Measurements from ENCODE around the gene GJD3.

The GJD3 gene

GRCh38 chr17:40329839-40330794, 34.4 kb downstream of the GJD3 start:
- Histone ChIP-seq H2BK15ac (replicated peaks; ENCODE audit: low read depth) (no peak overlapping the region), H3K4me2 (ENCODE audit: low read length) (no peak overlapping the region), H2AK5ac (ENCODE audit: low read length) (no peak overlapping the region), H3K18ac (ENCODE audit: low read length) (no peak overlapping the region), H3K4me1 (ENCODE audit: control insufficient read depth, low read depth, low read length) (no peaks in the 10 kb centered on the region), H3K4ac (ENCODE audit: low read depth, low read length) (no peak overlapping the region), H4K8ac (ENCODE audit: low read depth, low read length) (no peak overlapping the region), H2BK120ac (ENCODE audit: low read depth, low read length) (no peak overlapping the region), H4K5ac (ENCODE audit: low read length) (no peak overlapping the region), H2BK5ac (ENCODE audit: low read length) (no peak overlapping the region), H3K27ac (ENCODE audit: low read depth, low read length) (no peak overlapping the region), H3K27me3 (ENCODE audit: insufficient read depth, low read length, poor library complexity) (no peaks in the 10 kb centered on the region), H3K36me3 (ENCODE audit: control insufficient read depth, insufficient read depth, low read length) (no peaks in the 10 kb centered on the region), H3K79me2 (ENCODE audit: control insufficient read depth, insufficient read depth, low read length) (no peaks in the 10 kb centered on the region), H3K79me1 (ENCODE audit: low read length) (peaks cover 11% of the 10 kb centered on the region), H3K9ac (ENCODE audit: low read length) (no peak overlapping the region), H3K4me3 (ENCODE audit: low read length) (no peak overlapping the region), H3K23ac (ENCODE audit: low read length) (no peak overlapping the region), H3K56ac (ENCODE audit: low read length) (no peak overlapping the region)
- no peak for DNase-seq
- WGBS (ENCODE audit: extremely low coverage, insufficient coverage, low lambda C conversion rate): no CpG with 5 or more reads among the region's 11 CpGs

- H2BK15ac ChIP-seq (replicated peaks; ENCODE audit: low read depth): no peak overlapping the region
- H3K4me3 ChIP-seq (ENCODE audit: low read length): no peak overlapping the region
- WGBS (ENCODE audit: extremely low coverage, insufficient coverage, low lambda C conversion rate): no CpG with 5 or more reads among the region's 2 CpGs
- no peak overlapping the region for H4K5ac ChIP-seq (ENCODE audit: low read length)
- H2BK120ac ChIP-seq (ENCODE audit: low read depth, low read length): no peak overlapping the region
- H3K36me3 ChIP-seq (ENCODE audit: control insufficient read depth, insufficient read depth, low read length): no peaks in the 10 kb centered on the region
- peaks cover 11% of the 10 kb centered on the region for H3K79me1 ChIP-seq (ENCODE audit: low read length)
- no peak overlapping the region for H3K23ac ChIP-seq (ENCODE audit: low read length)
- H3K27ac ChIP-seq (ENCODE audit: low read depth, low read length): no peak overlapping the region
- no peak overlapping the region for H3K9ac ChIP-seq (ENCODE audit: low read length)
- no peak overlapping the region for H3K18ac ChIP-seq (ENCODE audit: low read length)
- DNase-seq: no peak
- no peaks in the 10 kb centered on the region for H3K4me1 ChIP-seq (ENCODE audit: control insufficient read depth, low read depth, low read length)
- no peak overlapping the region for H2AK5ac ChIP-seq (ENCODE audit: low read length)
- no peak overlapping the region for H4K8ac ChIP-seq (ENCODE audit: low read depth, low read length)
- H2BK5ac ChIP-seq (ENCODE audit: low read length): no peak overlapping the region
- no peak overlapping the region for H3K4ac ChIP-seq (ENCODE audit: low read depth, low read length)
- H3K79me2 ChIP-seq (ENCODE audit: control insufficient read depth, insufficient read depth, low read length): no peaks in the 10 kb centered on the region
- no peaks in the 10 kb centered on the region for H3K27me3 ChIP-seq (ENCODE audit: insufficient read depth, low read length, poor library complexity)
- no peak overlapping the region for H3K56ac ChIP-seq (ENCODE audit: low read length)
- H3K4me2 ChIP-seq (ENCODE audit: low read length): no peak overlapping the region
Observed at GRCh38 chr17:40328386-40328766, 36.2 kb downstream of the GJD3 start.

GRCh38 chr17:40327735-40328385, 36.7 kb downstream of the GJD3 start:
- no peaks in the 10 kb centered on the region for H3K36me3 ChIP-seq (ENCODE audit: control insufficient read depth, insufficient read depth, low read length)

GRCh38 chr17:40327244-40327729, 37.2 kb downstream of the GJD3 start:
- no peak overlapping the region for H2AK5ac ChIP-seq (ENCODE audit: low read length)
- H4K8ac ChIP-seq (ENCODE audit: low read depth, low read length): no peak overlapping the region
- no peaks in the 10 kb centered on the region for H3K27me3 ChIP-seq (ENCODE audit: insufficient read depth, low read length, poor library complexity)
- no peak overlapping the region for H3K23ac ChIP-seq (ENCODE audit: low read length)
- no peak overlapping the region for H3K4ac ChIP-seq (ENCODE audit: low read depth, low read length)
- H3K56ac ChIP-seq (ENCODE audit: low read length): no peak overlapping the region
- peaks cover under 1% of the 10 kb centered on the region for H3K4me1 ChIP-seq (ENCODE audit: control insufficient read depth, low read depth, low read length)
- peaks cover 15% of the 10 kb centered on the region for H3K79me1 ChIP-seq (ENCODE audit: low read length)
- no peak overlapping the region for H3K9ac ChIP-seq (ENCODE audit: low read length)
- no peak overlapping the region for H3K4me2 ChIP-seq (ENCODE audit: low read length)
- H3K79me2 ChIP-seq (ENCODE audit: control insufficient read depth, insufficient read depth, low read length): no peaks in the 10 kb centered on the region
- DNase-seq: no peak
- no CpG with 5 or more reads among the region's 4 CpGs for WGBS (ENCODE audit: extremely low coverage, insufficient coverage, low lambda C conversion rate)
- no peak overlapping the region for H3K4me3 ChIP-seq (ENCODE audit: low read length)
- no peak overlapping the region for H3K27ac ChIP-seq (ENCODE audit: low read depth, low read length)
- H2BK15ac ChIP-seq (replicated peaks; ENCODE audit: low read depth): no peak overlapping the region
- H4K5ac ChIP-seq (ENCODE audit: low read length): no peak overlapping the region
- no peak overlapping the region for H2BK120ac ChIP-seq (ENCODE audit: low read depth, low read length)
- H3K18ac ChIP-seq (ENCODE audit: low read length): no peak overlapping the region
- no peaks in the 10 kb centered on the region for H3K36me3 ChIP-seq (ENCODE audit: control insufficient read depth, insufficient read depth, low read length)
- no peak overlapping the region for H2BK5ac ChIP-seq (ENCODE audit: low read length)

More at GRCh38 chr17:40327735-40328385, 36.7 kb downstream of the GJD3 start:
- H2BK5ac ChIP-seq (ENCODE audit: low read length): no peak overlapping the region
- no peaks in the 10 kb centered on the region for H3K27me3 ChIP-seq (ENCODE audit: insufficient read depth, low read length, poor library complexity)
- no peak overlapping the region for H3K9ac ChIP-seq (ENCODE audit: low read length)
- H2AK5ac ChIP-seq (ENCODE audit: low read length): no peak overlapping the region
- H2BK15ac ChIP-seq (replicated peaks; ENCODE audit: low read depth): no peak overlapping the region
- H3K56ac ChIP-seq (ENCODE audit: low read length): no peak overlapping the region
- no peak overlapping the region for H3K4me2 ChIP-seq (ENCODE audit: low read length)
- H2BK120ac ChIP-seq (ENCODE audit: low read depth, low read length): no peak overlapping the region
- H3K23ac ChIP-seq (ENCODE audit: low read length): no peak overlapping the region
- no peak overlapping the region for H3K4me3 ChIP-seq (ENCODE audit: low read length)
- peaks cover 13% of the 10 kb centered on the region for H3K79me1 ChIP-seq (ENCODE audit: low read length)
- no peak overlapping the region for H4K5ac ChIP-seq (ENCODE audit: low read length)
- no peak for DNase-seq
- no peak overlapping the region for H3K4ac ChIP-seq (ENCODE audit: low read depth, low read length)
- no peaks in the 10 kb centered on the region for H3K79me2 ChIP-seq (ENCODE audit: control insufficient read depth, insufficient read depth, low read length)
- H3K4me1 ChIP-seq (ENCODE audit: control insufficient read depth, low read depth, low read length): no peaks in the 10 kb centered on the region
- WGBS (ENCODE audit: extremely low coverage, insufficient coverage, low lambda C conversion rate): no CpG with 5 or more reads among the region's 3 CpGs
- no peak overlapping the region for H3K18ac ChIP-seq (ENCODE audit: low read length)
- H3K27ac ChIP-seq (ENCODE audit: low read depth, low read length): no peak overlapping the region
- no peak overlapping the region for H4K8ac ChIP-seq (ENCODE audit: low read depth, low read length)

- no CpG with 5 or more reads among the region's 1 CpG for WGBS (ENCODE audit: extremely low coverage, insufficient coverage, low lambda C conversion rate)
Observed at GRCh38 chr17:40326832-40327199, 37.7 kb downstream of the GJD3 start.

More at GRCh38 chr17:40326832-40327199, 37.7 kb downstream of the GJD3 start:
- DNase-seq: no peak
- H2BK5ac ChIP-seq (ENCODE audit: low read length): no peak overlapping the region
- H3K4ac ChIP-seq (ENCODE audit: low read depth, low read length): no peak overlapping the region
- H4K8ac ChIP-seq (ENCODE audit: low read depth, low read length): no peak overlapping the region
- no peak overlapping the region for H3K4me3 ChIP-seq (ENCODE audit: low read length)
- no peak overlapping the region for H3K56ac ChIP-seq (ENCODE audit: low read length)
- H3K27ac ChIP-seq (ENCODE audit: low read depth, low read length): no peak overlapping the region
- H3K4me1 ChIP-seq (ENCODE audit: control insufficient read depth, low read depth, low read length): peaks cover 3% of the 10 kb centered on the region
- no peak overlapping the region for H2BK15ac ChIP-seq (replicated peaks; ENCODE audit: low read depth)
- no peaks in the 10 kb centered on the region for H3K27me3 ChIP-seq (ENCODE audit: insufficient read depth, low read length, poor library complexity)
- no peak overlapping the region for H4K5ac ChIP-seq (ENCODE audit: low read length)
- H2AK5ac ChIP-seq (ENCODE audit: low read length): no peak overlapping the region
- H2BK120ac ChIP-seq (ENCODE audit: low read depth, low read length): no peak overlapping the region
- H3K79me2 ChIP-seq (ENCODE audit: control insufficient read depth, insufficient read depth, low read length): no peaks in the 10 kb centered on the region
- H3K9ac ChIP-seq (ENCODE audit: low read length): no peak overlapping the region
- no peak overlapping the region for H3K18ac ChIP-seq (ENCODE audit: low read length)
- no peaks in the 10 kb centered on the region for H3K36me3 ChIP-seq (ENCODE audit: control insufficient read depth, insufficient read depth, low read length)
- H3K4me2 ChIP-seq (ENCODE audit: low read length): no peak overlapping the region
- H3K79me1 ChIP-seq (ENCODE audit: low read length): peaks cover 18% of the 10 kb centered on the region
- H3K23ac ChIP-seq (ENCODE audit: low read length): no peak overlapping the region

Measured in mesendoderm (in vitro differentiated cells).